ENCODE results near the gene RXFP4. TPM values are rescaled to one million over a fixed set of nuclear protein-coding genes. Genes with fewer than 3 reads are reported as not detected.

The RXFP4 gene
- total RNA-seq, 6 experiments from 2014 or later: not detected

- Mint-ChIP-seq H3K27ac (peak overlapping the region; percentile 86), H3K4me3 (no peak overlapping the region), H3K36me3 (ENCODE audit: low read depth) (peaks cover 30% of the 10 kb centered on the region), H3K9me3 (no peaks in the 10 kb centered on the region), H3K27me3 (ENCODE audit: insufficient read depth) (peaks cover 4% of the 10 kb centered on the region; the same call in 1 of the 2 replicates), H3K4me1 (ENCODE audit: low read depth) (peaks cover 58% of the 10 kb centered on the region)
- TF ChIP-seq CTCF (IDR thresholded peaks at IDR 0.05): no peak
- DNase-seq: no peak
Measured at GRCh38 chr1:155968051-155968400, 26.6 kb downstream of the RXFP4 start.

- DNase-seq: no peak
- H3K27ac Mint-ChIP-seq: peak overlapping the region; percentile 86
Measured at GRCh38 chr1:155968670-155969069, 27.2 kb downstream of the RXFP4 start.

GRCh38 chr1:155969377-155969791 lies 27.9 kb downstream of the RXFP4 start:
- TF ChIP-seq CTCF (IDR thresholded peaks at IDR 0.05): no peak
- no peak for DNase-seq
- Mint-ChIP-seq H3K27ac (peak overlapping the region; percentile 86), H3K27me3 (ENCODE audit: insufficient read depth) (peaks cover 4% of the 10 kb centered on the region), H3K4me3 (no peak overlapping the region), H3K9me3 (no peaks in the 10 kb centered on the region), H3K4me1 (ENCODE audit: low read depth) (peaks cover 66% of the 10 kb centered on the region), H3K36me3 (ENCODE audit: low read depth) (peaks cover 29% of the 10 kb centered on the region)

More at GRCh38 chr1:155968670-155969069, 27.2 kb downstream of the RXFP4 start:
- peaks cover 62% of the 10 kb centered on the region for H3K4me1 Mint-ChIP-seq (ENCODE audit: low read depth)
- H3K4me3 Mint-ChIP-seq: no peak overlapping the region
- peaks cover 4% of the 10 kb centered on the region for H3K27me3 Mint-ChIP-seq (ENCODE audit: insufficient read depth)
- peaks cover 33% of the 10 kb centered on the region for H3K36me3 Mint-ChIP-seq (ENCODE audit: low read depth)
- no peak for TF ChIP-seq CTCF (IDR thresholded peaks at IDR 0.05)
- H3K9me3 Mint-ChIP-seq: no peaks in the 10 kb centered on the region

- H3K36me3 Mint-ChIP-seq (ENCODE audit: low read depth): peaks cover 29% of the 10 kb centered on the region
- H3K4me1 Mint-ChIP-seq (ENCODE audit: low read depth): peaks cover 79% of the 10 kb centered on the region
Measured at GRCh38 chr1:155970531-155971167, 29.2 kb downstream of the RXFP4 start.

GRCh38 chr1:155971910-155972809 lies 30.7 kb downstream of the RXFP4 start:
- Mint-ChIP-seq H3K27ac (peak overlapping the region; percentile 70), H3K4me3 (no peak overlapping the region), H3K9me3 (no peaks in the 10 kb centered on the region), H3K36me3 (ENCODE audit: low read depth) (peaks cover 29% of the 10 kb centered on the region), H3K4me1 (ENCODE audit: low read depth) (peaks cover 94% of the 10 kb centered on the region), H3K27me3 (ENCODE audit: insufficient read depth) (no peaks in the 10 kb centered on the region; the same call in none of the 2 replicates)
- no peak for TF ChIP-seq CTCF (IDR thresholded peaks at IDR 0.05)
- DNase-seq: no peak

More at GRCh38 chr1:155970531-155971167, 29.2 kb downstream of the RXFP4 start:
- H3K9me3 Mint-ChIP-seq: no peaks in the 10 kb centered on the region
- H3K4me3 Mint-ChIP-seq: peak overlapping the region; percentile 69
- DNase-seq: peak; percentile 69
- H3K27ac Mint-ChIP-seq: peak overlapping the region; percentile 86
- no peak for TF ChIP-seq CTCF (IDR thresholded peaks at IDR 0.05)
- H3K27me3 Mint-ChIP-seq (ENCODE audit: insufficient read depth): peaks cover 4% of the 10 kb centered on the region

Measured in HFFc6 (cell line).